ENCODE results near the gene PPP1R15B. TPM values are rescaled to one million over a fixed set of nuclear protein-coding genes. Genes with fewer than 3 reads are reported as not detected.

The PPP1R15B gene
- total and polyA plus RNA-seq, 4 donors: 13.0 to 54.0 (median 26.1) TPM

DNA sequence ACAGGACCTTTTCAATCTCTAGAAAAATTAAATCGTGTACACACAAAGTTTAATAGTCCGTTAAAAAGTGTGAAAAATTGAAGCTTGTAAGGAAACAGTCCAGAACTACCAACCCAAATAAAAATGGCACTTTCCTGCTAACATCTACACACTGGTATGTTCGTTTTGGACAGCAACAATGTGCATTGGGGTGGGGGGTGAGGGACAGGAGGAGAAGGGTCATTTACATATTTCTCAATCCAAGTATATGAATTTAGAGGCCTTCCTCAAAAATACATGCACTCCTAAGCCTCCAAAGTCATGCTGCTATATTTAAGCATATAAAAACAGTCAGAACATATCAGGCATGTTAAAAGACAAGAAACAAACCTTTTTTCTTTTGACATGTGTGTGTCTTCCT is 2.5 kb downstream of the PPP1R15B start:
- Histone ChIP-seq H3K27ac (ENCODE audit: low read depth in 1 of 2, low read length in 2 of 2) (peak overlapping the region; percentile 51 to 99), H3K27me3 (ENCODE audit: control insufficient read depth in 4 of 4, insufficient read depth in 4 of 4, low read length in 3 of 4) (no peaks in the 10 kb centered on the region), H3K4me3 (ENCODE audit: low read depth in 1 of 3, low read length in 3 of 3) (peak overlapping the region; percentile 84 to 100 (median 96)), H3K4me1 (ENCODE audit: control insufficient read depth in 4 of 4, insufficient read depth in 4 of 4, low read length in 3 of 4) (peaks cover 5 to 46% (median 20%) of the 10 kb centered on the region in 4 donors), H3K9me3 (ENCODE audit: control insufficient read depth in 4 of 4, low read length in 3 of 4) (no peaks in the 10 kb centered on the region), H3K9ac (ENCODE audit: low read depth in 1 of 2, low read length in 2 of 2) (peak overlapping the region; percentile 99), H3K36me3 (ENCODE audit: control insufficient read depth in 4 of 4, insufficient read depth in 3 of 4, low read depth in 1 of 4, low read length in 3 of 4) (peaks cover 2 to 20% (median 18%) of the 10 kb centered on the region in 4 donors)
- no peak for DNase-seq (ENCODE audit: low spot score)
- TF ChIP-seq EGR1 (IDR thresholded peaks at IDR 0.05; ENCODE audit: low read depth in 2 of 2) (no peak), RXRA (IDR thresholded peaks at IDR 0.05) (no peak)
- TF ChIP-seq, protein P1, sequence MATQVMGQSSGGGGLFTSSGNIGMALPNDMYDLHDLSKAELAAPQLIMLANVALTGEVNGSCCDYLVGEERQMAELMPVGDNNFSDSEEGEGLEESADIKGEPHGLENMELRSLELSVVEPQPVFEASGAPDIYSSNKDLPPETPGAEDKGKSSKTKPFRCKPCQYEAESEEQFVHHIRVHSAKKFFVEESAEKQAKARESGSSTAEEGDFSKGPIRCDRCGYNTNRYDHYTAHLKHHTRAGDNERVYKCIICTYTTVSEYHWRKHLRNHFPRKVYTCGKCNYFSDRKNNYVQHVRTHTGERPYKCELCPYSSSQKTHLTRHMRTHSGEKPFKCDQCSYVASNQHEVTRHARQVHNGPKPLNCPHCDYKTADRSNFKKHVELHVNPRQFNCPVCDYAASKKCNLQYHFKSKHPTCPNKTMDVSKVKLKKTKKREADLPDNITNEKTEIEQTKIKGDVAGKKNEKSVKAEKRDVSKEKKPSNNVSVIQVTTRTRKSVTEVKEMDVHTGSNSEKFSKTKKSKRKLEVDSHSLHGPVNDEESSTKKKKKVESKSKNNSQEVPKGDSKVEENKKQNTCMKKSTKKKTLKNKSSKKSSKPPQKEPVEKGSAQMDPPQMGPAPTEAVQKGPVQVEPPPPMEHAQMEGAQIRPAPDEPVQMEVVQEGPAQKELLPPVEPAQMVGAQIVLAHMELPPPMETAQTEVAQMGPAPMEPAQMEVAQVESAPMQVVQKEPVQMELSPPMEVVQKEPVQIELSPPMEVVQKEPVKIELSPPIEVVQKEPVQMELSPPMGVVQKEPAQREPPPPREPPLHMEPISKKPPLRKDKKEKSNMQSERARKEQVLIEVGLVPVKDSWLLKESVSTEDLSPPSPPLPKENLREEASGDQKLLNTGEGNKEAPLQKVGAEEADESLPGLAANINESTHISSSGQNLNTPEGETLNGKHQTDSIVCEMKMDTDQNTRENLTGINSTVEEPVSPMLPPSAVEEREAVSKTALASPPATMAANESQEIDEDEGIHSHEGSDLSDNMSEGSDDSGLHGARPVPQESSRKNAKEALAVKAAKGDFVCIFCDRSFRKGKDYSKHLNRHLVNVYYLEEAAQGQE (IDR thresholded peaks at IDR 0.05): peak; percentile 93
- WGBS: under 1% methylated on average over 3 of the region's 3 CpGs

DNA sequence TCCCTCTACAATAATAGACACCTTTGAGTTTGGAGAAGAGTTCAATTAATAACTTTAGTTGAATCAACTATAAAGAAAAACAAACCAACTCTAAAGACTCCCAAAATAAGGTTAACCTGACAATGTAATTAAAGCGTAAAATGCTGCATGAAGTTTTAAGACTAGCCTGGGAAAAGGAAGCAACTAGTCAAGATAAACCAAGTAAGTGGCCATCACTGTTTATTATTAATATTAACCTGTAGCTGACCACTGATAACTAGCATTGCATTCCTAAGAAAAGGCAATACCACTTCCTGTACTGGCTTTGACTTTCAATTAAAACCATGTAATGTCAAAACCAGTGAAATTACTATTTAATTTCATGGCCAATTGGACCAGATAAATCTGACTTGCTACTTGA is 3.0 kb downstream of the PPP1R15B start:
- H3K36me3 ChIP-seq (ENCODE audit: control insufficient read depth in 4 of 4, insufficient read depth in 3 of 4, low read depth in 1 of 4, low read length in 3 of 4): peaks cover 2 to 24% (median 23%) of the 10 kb centered on the region in 4 donors
- peak overlapping the region; percentile 99 for H3K9ac ChIP-seq (ENCODE audit: low read depth in 1 of 2, low read length in 2 of 2)
- H3K27me3 ChIP-seq (ENCODE audit: control insufficient read depth in 4 of 4, insufficient read depth in 4 of 4, low read length in 3 of 4): no peaks in the 10 kb centered on the region
- no peaks in the 10 kb centered on the region for H3K9me3 ChIP-seq (ENCODE audit: control insufficient read depth in 4 of 4, low read length in 3 of 4)
- DNase-seq (ENCODE audit: low spot score): no peak
- peak overlapping the region; percentile 25 to 40 for H3K27ac ChIP-seq (ENCODE audit: low read depth in 1 of 2, low read length in 2 of 2)
- TF ChIP-seq, protein P2, sequence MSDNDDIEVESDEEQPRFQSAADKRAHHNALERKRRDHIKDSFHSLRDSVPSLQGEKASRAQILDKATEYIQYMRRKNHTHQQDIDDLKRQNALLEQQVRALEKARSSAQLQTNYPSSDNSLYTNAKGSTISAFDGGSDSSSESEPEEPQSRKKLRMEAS (IDR thresholded peaks at IDR 0.05): no peak
- TF ChIP-seq, protein P3, sequence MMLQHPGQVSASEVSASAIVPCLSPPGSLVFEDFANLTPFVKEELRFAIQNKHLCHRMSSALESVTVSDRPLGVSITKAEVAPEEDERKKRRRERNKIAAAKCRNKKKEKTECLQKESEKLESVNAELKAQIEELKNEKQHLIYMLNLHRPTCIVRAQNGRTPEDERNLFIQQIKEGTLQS (IDR thresholded peaks at IDR 0.05): no peak
- TF ChIP-seq TAF1 (conservative IDR thresholded peaks at IDR 0.05): no peak
- TF ChIP-seq RXRA (IDR thresholded peaks at IDR 0.05): no peak
- no peak for TF ChIP-seq RAD21 (IDR thresholded peaks at IDR 0.05)
- TF ChIP-seq, protein P4, sequence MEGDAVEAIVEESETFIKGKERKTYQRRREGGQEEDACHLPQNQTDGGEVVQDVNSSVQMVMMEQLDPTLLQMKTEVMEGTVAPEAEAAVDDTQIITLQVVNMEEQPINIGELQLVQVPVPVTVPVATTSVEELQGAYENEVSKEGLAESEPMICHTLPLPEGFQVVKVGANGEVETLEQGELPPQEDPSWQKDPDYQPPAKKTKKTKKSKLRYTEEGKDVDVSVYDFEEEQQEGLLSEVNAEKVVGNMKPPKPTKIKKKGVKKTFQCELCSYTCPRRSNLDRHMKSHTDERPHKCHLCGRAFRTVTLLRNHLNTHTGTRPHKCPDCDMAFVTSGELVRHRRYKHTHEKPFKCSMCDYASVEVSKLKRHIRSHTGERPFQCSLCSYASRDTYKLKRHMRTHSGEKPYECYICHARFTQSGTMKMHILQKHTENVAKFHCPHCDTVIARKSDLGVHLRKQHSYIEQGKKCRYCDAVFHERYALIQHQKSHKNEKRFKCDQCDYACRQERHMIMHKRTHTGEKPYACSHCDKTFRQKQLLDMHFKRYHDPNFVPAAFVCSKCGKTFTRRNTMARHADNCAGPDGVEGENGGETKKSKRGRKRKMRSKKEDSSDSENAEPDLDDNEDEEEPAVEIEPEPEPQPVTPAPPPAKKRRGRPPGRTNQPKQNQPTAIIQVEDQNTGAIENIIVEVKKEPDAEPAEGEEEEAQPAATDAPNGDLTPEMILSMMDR (IDR thresholded peaks at IDR 0.05; ENCODE audit: low read depth, low read length, missing input control): no peak
- no peak for TF ChIP-seq HNF4G (IDR thresholded peaks at IDR 0.05)
- H3K4me1 ChIP-seq (ENCODE audit: control insufficient read depth in 4 of 4, insufficient read depth in 4 of 4, low read length in 3 of 4): peaks cover 5 to 46% (median 20%) of the 10 kb centered on the region in 4 donors
- 1% methylated on average over 1 of the region's 1 CpG for WGBS
- H3K4me3 ChIP-seq (ENCODE audit: low read depth in 1 of 3, low read length in 3 of 3): peak overlapping the region; percentile 84 to 100 (median 96)

DNA sequence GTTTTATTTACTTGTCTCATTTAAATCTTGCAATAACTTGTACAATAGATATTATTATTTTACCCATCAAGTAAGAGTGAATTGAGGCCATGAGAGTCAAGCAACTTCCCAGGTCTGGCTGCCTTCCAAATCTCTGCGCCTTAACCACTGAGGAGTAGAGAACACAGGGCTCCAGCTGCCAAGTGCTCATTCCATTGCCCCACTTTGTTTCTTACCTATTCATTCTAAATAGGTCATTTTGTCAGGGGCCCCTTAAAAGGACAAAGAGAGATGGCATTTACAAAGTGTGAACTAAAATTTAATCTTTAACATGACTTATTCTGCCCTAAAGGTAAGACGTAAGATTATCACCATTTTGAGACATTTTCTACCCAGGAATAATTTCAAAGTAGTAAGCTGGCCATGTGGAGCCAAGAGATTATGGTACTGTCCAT is 3.5 kb downstream of the PPP1R15B start:
- DNase-seq (ENCODE audit: low spot score): peak; percentile 64
- peaks cover 5 to 43% (median 20%) of the 10 kb centered on the region in 4 donors for H3K4me1 ChIP-seq (ENCODE audit: control insufficient read depth in 4 of 4, insufficient read depth in 4 of 4, low read length in 3 of 4)
- TF ChIP-seq, protein P1 (IDR thresholded peaks at IDR 0.05): no peak
- TF ChIP-seq HNF4G (IDR thresholded peaks at IDR 0.05) (no peak), RAD21 (IDR thresholded peaks at IDR 0.05) (no peak), EGR1 (IDR thresholded peaks at IDR 0.05; ENCODE audit: low read depth in 2 of 2) (no peak), JUND (IDR thresholded peaks at IDR 0.05) (no peak), RXRA (IDR thresholded peaks at IDR 0.05) (no peak)
- TF ChIP-seq, protein P4 (IDR thresholded peaks at IDR 0.05; ENCODE audit: low read depth, low read length, missing input control): no peak
- TF ChIP-seq, protein P2 (IDR thresholded peaks at IDR 0.05): no peak

More for the DNA sequence above, 3.5 kb downstream of the PPP1R15B start:
- Histone ChIP-seq H3K36me3 (ENCODE audit: control insufficient read depth in 4 of 4, insufficient read depth in 3 of 4, low read depth in 1 of 4, low read length in 3 of 4) (peaks cover 2 to 27% (median 24%) of the 10 kb centered on the region in 4 donors), H3K9ac (ENCODE audit: low read depth in 1 of 2, low read length in 2 of 2) (peak overlapping the region; percentile 99), H3K27me3 (ENCODE audit: control insufficient read depth in 4 of 4, insufficient read depth in 4 of 4, low read length in 3 of 4) (no peaks in the 10 kb centered on the region), H3K4me3 (ENCODE audit: low read depth in 1 of 3, low read length in 3 of 3) (peak overlapping the region; percentile 84 to 100 (median 96)), H3K9me3 (ENCODE audit: control insufficient read depth in 4 of 4, low read length in 3 of 4) (no peaks in the 10 kb centered on the region), H3K27ac (ENCODE audit: low read depth in 1 of 2, low read length in 2 of 2) (peak overlapping the region; percentile 25 to 40)
- WGBS: 1% methylated on average over 2 of the region's 2 CpGs
